Measurements from ENCODE around the gene GRK5. TPM values are rescaled to one million over a fixed set of nuclear protein-coding genes. Genes with fewer than 3 reads are reported as not detected.

The GRK5 gene
- total and polyA plus RNA-seq, 9 of the 15 experiments (the other 6 are each of a cell fraction or from before 2014, with no cell fraction given): 0.46 to 0.83 (median 0.67) TPM; not detected in 2

DNA sequence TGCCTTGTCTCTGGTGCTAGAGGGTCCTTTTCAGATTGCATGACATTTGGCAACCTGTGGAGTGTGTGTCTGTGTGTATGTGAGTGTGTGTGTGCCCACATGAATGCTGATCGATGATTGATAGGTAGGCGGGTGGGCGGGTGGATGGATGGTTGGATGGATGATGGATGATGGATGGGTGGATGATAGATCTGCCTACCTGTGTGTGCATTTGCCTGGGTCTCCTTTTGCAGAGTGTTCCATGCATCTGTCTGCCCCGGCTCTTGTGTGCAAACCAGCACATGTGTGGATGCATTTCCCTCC is 235.3 kb downstream of the GRK5 start:
- in situ Hi-C loops (cut with MboI): no loop called here
- no peak overlapping the region for H3K4me3 ChIP-seq
- H3K9ac ChIP-seq (ENCODE audit: insufficient read depth in 1 of 2, low read depth in 2 of 2, low read length in 2 of 2): no peak overlapping the region
- intact Hi-C loops (cut with micrococcal nuclease): loop anchor here (10.0 kb wide), 1 partner anchor 102 kb away; the partner anchor contains the start of gene RGS10
- no peak overlapping the region for H3K27ac ChIP-seq (ENCODE audit: extremely low read depth, low read depth, low read length)
- H2AFZ ChIP-seq (ENCODE audit: low read depth, low read length): no peak overlapping the region
- H3K9me3 ChIP-seq (replicated peaks; ENCODE audit: control insufficient read depth, insufficient read depth, low read depth, low read length): no peaks in the 10 kb centered on the region
- no peak overlapping the region for H3K4me2 ChIP-seq (ENCODE audit: insufficient read depth, low read length)
- no peaks in the 10 kb centered on the region for H4K20me1 ChIP-seq (replicated peaks; ENCODE audit: control insufficient read depth, insufficient read depth, low read length)
- BruUV-seq (replicated peaks): no TSS peak
- FAIRE-seq (no peak), DNase-seq (ENCODE audit: extremely low read depth in 1 of 4, low spot score in 3 of 4) (no peak), ATAC-seq (no peak)
- peaks cover 0 to 14% of the 10 kb centered on the region in 2 experiments; a peak in 2 of 5 replicates for H3K4me1 ChIP-seq (replicated peaks in 1 of 2; ENCODE audit: control insufficient read depth in 2 of 2, insufficient read depth in 2 of 2, low read length in 2 of 2)
- H3K79me2 ChIP-seq (ENCODE audit: control insufficient read depth, insufficient read depth, low read length): no peaks in the 10 kb centered on the region
- H3K9me1 ChIP-seq (ENCODE audit: control insufficient read depth, insufficient read depth, low read length): no peaks in the 10 kb centered on the region
- POLR2A ChIA-PET: interaction anchor here (0.6 kb wide), 1 partner anchor 166 kb away, joined by 3 read pairs; no protein-coding TSS in a partner anchor
- H3K27me3 ChIP-seq (ENCODE audit: control insufficient read depth in 2 of 2, insufficient read depth in 2 of 2, low read length in 2 of 2): peaks cover 0 to 32% of the 10 kb centered on the region in 2 experiments; a peak in 3 of 5 replicates
- 25% methylated on average over 4 of the region's 4 CpGs for WGBS (ENCODE audit: insufficient coverage, low coverage, missing lambda C conversion rate)
- CTCF ChIA-PET (ENCODE audit: low intra/inter-chr PET ratio): interaction anchor here (1.2 kb wide), 1 partner anchor 243 kb away, joined by 3 read pairs; no protein-coding TSS in a partner anchor
- no peaks in the 10 kb centered on the region for H3K36me3 ChIP-seq (ENCODE audit: control insufficient read depth, insufficient read depth, low read length)
- TF ChIP-seq, protein P1, sequence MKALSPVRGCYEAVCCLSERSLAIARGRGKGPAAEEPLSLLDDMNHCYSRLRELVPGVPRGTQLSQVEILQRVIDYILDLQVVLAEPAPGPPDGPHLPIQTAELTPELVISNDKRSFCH (CRISPR knock-in tag; IDR thresholded peaks at IDR 0.05): no peak
- TF ChIP-seq, protein P1 (tag; IDR thresholded peaks at IDR 0.05): no peak
- TF ChIP-seq NFIX (CRISPR knock-in tag; IDR thresholded peaks at IDR 0.05; ENCODE audit: low read depth) (no peak), ZNF830 (CRISPR knock-in tag; IDR thresholded peaks at IDR 0.05) (no peak), ZFP36 (IDR thresholded peaks at IDR 0.05; ENCODE audit: low read depth, low read length, partially characterized antibody) (no peak), HIVEP1 (CRISPR knock-in tag; IDR thresholded peaks at IDR 0.05) (no peak), ZNF354B (CRISPR knock-in tag; IDR thresholded peaks at IDR 0.05) (no peak), SNIP1 (IDR thresholded peaks at IDR 0.05; ENCODE audit: low read depth) (no peak), ESRRA (IDR thresholded peaks at IDR 0.05; ENCODE audit: borderline replicate concordance, low read depth) (no peak), ZNF324 (CRISPR knock-in tag; IDR thresholded peaks at IDR 0.05) (no peak), SMARCC2 (IDR thresholded peaks at IDR 0.05; ENCODE audit: low read depth) (no peak), SREBF2 (CRISPR knock-in tag; IDR thresholded peaks at IDR 0.05) (no peak), TOE1 (IDR thresholded peaks at IDR 0.05; ENCODE audit: borderline replicate concordance) (no peak), TOE1 (CRISPR knock-in tag; IDR thresholded peaks at IDR 0.05; ENCODE audit: borderline replicate concordance, low read depth) (no peak), ZNF551 (CRISPR knock-in tag; IDR thresholded peaks at IDR 0.05) (no peak), ZNF121 (CRISPR knock-in tag; conservative IDR thresholded peaks at IDR 0.05) (no peak)
- TF ChIP-seq, protein P2, sequence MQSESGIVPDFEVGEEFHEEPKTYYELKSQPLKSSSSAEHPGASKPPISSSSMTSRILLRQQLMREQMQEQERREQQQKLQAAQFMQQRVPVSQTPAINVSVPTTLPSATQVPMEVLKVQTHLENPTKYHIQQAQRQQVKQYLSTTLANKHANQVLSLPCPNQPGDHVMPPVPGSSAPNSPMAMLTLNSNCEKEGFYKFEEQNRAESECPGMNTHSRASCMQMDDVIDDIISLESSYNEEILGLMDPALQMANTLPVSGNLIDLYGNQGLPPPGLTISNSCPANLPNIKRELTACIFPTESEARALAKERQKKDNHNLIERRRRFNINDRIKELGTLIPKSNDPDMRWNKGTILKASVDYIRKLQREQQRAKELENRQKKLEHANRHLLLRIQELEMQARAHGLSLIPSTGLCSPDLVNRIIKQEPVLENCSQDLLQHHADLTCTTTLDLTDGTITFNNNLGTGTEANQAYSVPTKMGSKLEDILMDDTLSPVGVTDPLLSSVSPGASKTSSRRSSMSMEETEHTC (IDR thresholded peaks at IDR 0.05): no peak
- TF ChIP-seq, protein P3, sequence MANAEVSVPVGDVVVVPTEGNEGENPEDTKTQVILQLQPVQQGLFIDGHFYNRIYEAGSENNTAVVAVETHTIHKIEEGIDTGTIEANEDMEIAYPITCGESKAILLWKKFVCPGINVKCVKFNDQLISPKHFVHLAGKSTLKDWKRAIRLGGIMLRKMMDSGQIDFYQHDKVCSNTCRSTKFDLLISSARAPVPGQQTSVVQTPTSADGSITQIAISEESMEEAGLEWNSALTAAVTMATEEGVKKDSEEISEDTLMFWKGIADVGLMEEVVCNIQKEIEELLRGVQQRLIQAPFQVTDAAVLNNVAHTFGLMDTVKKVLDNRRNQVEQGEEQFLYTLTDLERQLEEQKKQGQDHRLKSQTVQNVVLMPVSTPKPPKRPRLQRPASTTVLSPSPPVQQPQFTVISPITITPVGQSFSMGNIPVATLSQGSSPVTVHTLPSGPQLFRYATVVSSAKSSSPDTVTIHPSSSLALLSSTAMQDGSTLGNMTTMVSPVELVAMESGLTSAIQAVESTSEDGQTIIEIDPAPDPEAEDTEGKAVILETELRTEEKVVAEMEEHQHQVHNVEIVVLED (CRISPR knock-in tag; IDR thresholded peaks at IDR 0.05): no peak
- TF ChIP-seq, protein P4, sequence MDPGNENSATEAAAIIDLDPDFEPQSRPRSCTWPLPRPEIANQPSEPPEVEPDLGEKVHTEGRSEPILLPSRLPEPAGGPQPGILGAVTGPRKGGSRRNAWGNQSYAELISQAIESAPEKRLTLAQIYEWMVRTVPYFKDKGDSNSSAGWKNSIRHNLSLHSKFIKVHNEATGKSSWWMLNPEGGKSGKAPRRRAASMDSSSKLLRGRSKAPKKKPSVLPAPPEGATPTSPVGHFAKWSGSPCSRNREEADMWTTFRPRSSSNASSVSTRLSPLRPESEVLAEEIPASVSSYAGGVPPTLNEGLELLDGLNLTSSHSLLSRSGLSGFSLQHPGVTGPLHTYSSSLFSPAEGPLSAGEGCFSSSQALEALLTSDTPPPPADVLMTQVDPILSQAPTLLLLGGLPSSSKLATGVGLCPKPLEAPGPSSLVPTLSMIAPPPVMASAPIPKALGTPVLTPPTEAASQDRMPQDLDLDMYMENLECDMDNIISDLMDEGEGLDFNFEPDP (CRISPR knock-in tag; IDR thresholded peaks at IDR 0.05): no peak
- TF ChIP-seq, protein P5, sequence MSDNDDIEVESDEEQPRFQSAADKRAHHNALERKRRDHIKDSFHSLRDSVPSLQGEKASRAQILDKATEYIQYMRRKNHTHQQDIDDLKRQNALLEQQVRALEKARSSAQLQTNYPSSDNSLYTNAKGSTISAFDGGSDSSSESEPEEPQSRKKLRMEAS (CRISPR knock-in tag; IDR thresholded peaks at IDR 0.05): no peak

Measured in K562 (cell line).